Fibroblast of lung (primary cell): ENCODE results near the gene ATG4B. TPM values are rescaled to one million over a fixed set of nuclear protein-coding genes. Genes with fewer than 3 reads are reported as not detected.

ENCODE experiments used
- DNase-seq, 2 donors: peaks; one replicate each; pipeline versions ENCODE4 v3.0.0 to v3.0.0-alpha.2; 2010; ENCODE audit warnings: low read depth in 2 of 2
- H2AFZ ChIP-seq: 2 replicates; pipeline ENCODE4 v1.5.1; 2012; ENCODE audit warnings: low read length, control low read depth, inconsistent platforms
- H3K27ac ChIP-seq: 2 replicates; pipeline ENCODE4 v1.5.1; 2011; ENCODE audit warnings: low read length, control low read depth; ENCODE audit not compliant: insufficient read depth
- H3K27me3 ChIP-seq: 2 replicates; pipeline ENCODE4 v1.5.1; 2011; ENCODE audit warnings: mild to moderate bottlenecking, low read length; ENCODE audit not compliant: control insufficient read depth, insufficient read depth
- H3K36me3 ChIP-seq: 2 replicates; pipeline ENCODE4 v1.5.1; 2011; ENCODE audit warnings: low read length; ENCODE audit not compliant: control insufficient read depth, insufficient read depth
- H3K4me1 ChIP-seq: 2 replicates; pipeline ENCODE4 v1.5.1; 2011; ENCODE audit warnings: low read length; ENCODE audit not compliant: control insufficient read depth, insufficient read depth; ENCODE audit errors: extremely low read depth
- H3K4me2 ChIP-seq: 2 replicates; pipeline ENCODE4 v1.5.1; 2011; ENCODE audit warnings: low read length, control low read depth; ENCODE audit not compliant: insufficient read depth; ENCODE audit errors: extremely low read depth
- H3K4me3 ChIP-seq, 4 experiments: fragments of 200-600 bp in 1 of 4; sonication (generic) in 1 of 4; replicated peaks in 1 of 4; 2 replicates each; pipeline ENCODE4 v1.5.1; 2011 to 2016; ENCODE audit warnings: low read length in 4 of 4, low read depth in 3 of 4, mild to moderate bottlenecking in 3 of 4, control low read depth in 2 of 4, inconsistent platforms in 1 of 4, mixed read lengths in 1 of 4; ENCODE audit not compliant: insufficient read depth in 1 of 4; ENCODE audit errors: control extremely low read depth in 1 of 4
- H3K79me2 ChIP-seq: 2 replicates; pipeline ENCODE4 v1.5.1; 2012; ENCODE audit warnings: mild to moderate bottlenecking, low read length, inconsistent platforms; ENCODE audit not compliant: control insufficient read depth, insufficient read depth
- H3K9ac ChIP-seq: 2 replicates; pipeline ENCODE4 v1.5.1; 2011; ENCODE audit warnings: mild to moderate bottlenecking, low read length, control low read depth; ENCODE audit not compliant: insufficient read depth
- H3K9me3 ChIP-seq: 2 replicates; pipeline ENCODE4 v1.5.1; 2012; ENCODE audit warnings: low read depth, low read length; ENCODE audit not compliant: control insufficient read depth, insufficient read depth
- H4K20me1 ChIP-seq: 2 replicates; pipeline ENCODE4 v1.5.1; 2011; ENCODE audit warnings: low read length; ENCODE audit not compliant: control insufficient read depth, insufficient read depth; ENCODE audit errors: extremely low read depth
- EZH2 ChIP-seq: IDR thresholded peaks from 2 replicates; pipeline ENCODE4 v1.5.1; 2012; ENCODE audit warnings: low read length, control low read depth, mild to moderate bottlenecking; ENCODE audit errors: missing control alignments
- polyA plus RNA-seq, 2 donors: library from polyadenylated mRNA; depleted of rRNA in 1 of 2; stranded (reverse) in 1 of 2; unstranded in 1 of 2; fragments of >200 nt; gene quantifications; 2 replicates each; pipeline ENCODE4 v1.2.1, GENCODE V29; 2011 to 2012; ENCODE audit warnings: missing spikeins in 1 of 2
- total RNA-seq: library from RNA; depleted of rRNA; stranded (reverse); fragments of >200 nt; gene quantifications from 2 replicates; pipeline ENCODE4 v1.2.1, GENCODE V29; 2014
- TF ChIP-seq, protein P1 (sequence below), 2 donors: IDR thresholded peaks in 1 of 2; conservative IDR thresholded peaks in 1 of 2; 1 replicate in 1 of 2; 2 replicates in 1 of 2; pipeline ENCODE4 v1.5.1; 2011 to 2012; ENCODE audit warnings: low read length in 2 of 2, control low read depth in 1 of 2, inconsistent platforms in 1 of 2, low read depth in 1 of 2, mild to moderate bottlenecking in 1 of 2

ATG4B gene
- total and polyA plus RNA-seq, 2 donors (not counting 1 experiment from before 2014, with no cell fraction given), result 45.1 to 76.2 TPM

- Histone ChIP-seq H4K20me1 (peaks cover 4% of the 10 kb centered on the region), H3K27me3 (no peaks in the 10 kb centered on the region), H3K27ac (no peak overlapping the region), H2AFZ (no peak overlapping the region), H3K9me3 (no peaks in the 10 kb centered on the region), H3K4me3 (no peak overlapping the region), H3K36me3 (peaks cover 2% of the 10 kb centered on the region), H3K9ac (no peak overlapping the region), H3K4me2 (no peak overlapping the region), H3K4me1 (peaks cover 7% of the 10 kb centered on the region), H3K79me2 (peaks cover 31% of the 10 kb centered on the region)
- no peak for DNase-seq
- TF ChIP-seq, protein P1, sequence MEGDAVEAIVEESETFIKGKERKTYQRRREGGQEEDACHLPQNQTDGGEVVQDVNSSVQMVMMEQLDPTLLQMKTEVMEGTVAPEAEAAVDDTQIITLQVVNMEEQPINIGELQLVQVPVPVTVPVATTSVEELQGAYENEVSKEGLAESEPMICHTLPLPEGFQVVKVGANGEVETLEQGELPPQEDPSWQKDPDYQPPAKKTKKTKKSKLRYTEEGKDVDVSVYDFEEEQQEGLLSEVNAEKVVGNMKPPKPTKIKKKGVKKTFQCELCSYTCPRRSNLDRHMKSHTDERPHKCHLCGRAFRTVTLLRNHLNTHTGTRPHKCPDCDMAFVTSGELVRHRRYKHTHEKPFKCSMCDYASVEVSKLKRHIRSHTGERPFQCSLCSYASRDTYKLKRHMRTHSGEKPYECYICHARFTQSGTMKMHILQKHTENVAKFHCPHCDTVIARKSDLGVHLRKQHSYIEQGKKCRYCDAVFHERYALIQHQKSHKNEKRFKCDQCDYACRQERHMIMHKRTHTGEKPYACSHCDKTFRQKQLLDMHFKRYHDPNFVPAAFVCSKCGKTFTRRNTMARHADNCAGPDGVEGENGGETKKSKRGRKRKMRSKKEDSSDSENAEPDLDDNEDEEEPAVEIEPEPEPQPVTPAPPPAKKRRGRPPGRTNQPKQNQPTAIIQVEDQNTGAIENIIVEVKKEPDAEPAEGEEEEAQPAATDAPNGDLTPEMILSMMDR (conservative IDR thresholded peaks at IDR 0.05 in 1 of 2, IDR thresholded peaks at IDR 0.05 in 1 of 2; ENCODE audit: low read depth in 1 of 2, low read length in 2 of 2), result no peak
- no peak for TF ChIP-seq EZH2
Observed at GRCh38 chr2:241615522-241616052, 21.9 kb upstream of the ATG4B start.

DNA sequence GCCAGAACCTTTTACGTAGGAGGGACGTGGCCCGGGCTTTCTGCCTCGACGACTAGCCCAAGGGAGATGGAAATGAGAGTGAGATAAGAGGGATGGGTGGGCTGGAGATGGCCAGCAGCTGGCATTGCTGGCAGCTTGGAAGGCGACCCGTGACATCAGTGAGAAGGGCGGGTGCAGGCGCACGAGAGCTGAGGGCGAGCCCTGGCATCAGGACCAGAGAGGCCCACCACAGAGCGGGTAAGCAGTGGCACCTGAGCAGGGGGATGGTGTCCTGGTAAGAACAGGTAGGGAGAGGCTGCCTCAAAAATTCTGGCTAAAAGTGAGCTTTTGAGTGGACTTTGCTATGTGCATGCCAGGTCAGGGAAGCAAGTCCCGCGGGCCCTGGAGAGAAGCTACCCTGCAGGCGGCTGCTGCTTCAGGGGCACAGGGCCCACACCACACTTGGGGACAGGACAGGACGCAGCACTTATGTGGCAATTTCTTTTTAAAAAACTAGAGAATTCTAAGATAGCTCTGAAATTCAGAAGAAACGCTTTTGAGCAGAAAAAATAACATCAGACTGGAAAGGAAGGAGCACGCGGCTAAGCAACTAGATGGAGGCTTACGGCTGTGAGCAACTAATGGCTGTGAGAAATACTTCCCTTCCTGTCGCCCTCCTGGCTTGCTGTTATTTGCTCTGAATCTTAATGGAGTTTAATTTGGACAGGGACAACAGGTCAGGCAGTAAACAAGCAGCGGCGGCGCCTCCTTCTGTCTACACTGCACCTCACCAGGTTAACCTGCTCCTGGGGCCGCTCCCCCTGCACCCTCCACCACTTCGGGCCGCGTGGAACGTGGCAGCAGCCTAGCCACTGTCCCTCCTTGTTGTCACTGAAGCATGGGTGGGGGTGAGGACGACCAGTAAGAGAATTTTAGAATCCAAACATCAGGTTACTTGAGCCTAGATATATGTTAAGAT lies 21.0 kb upstream of the ATG4B start:
- Histone ChIP-seq H3K4me3 (no peak overlapping the region), H3K27ac (no peak overlapping the region), H3K9me3 (no peaks in the 10 kb centered on the region), H3K27me3 (no peaks in the 10 kb centered on the region), H3K9ac (no peak overlapping the region), H3K79me2 (peaks cover 30% of the 10 kb centered on the region), H3K4me2 (no peak overlapping the region), H4K20me1 (peaks cover 4% of the 10 kb centered on the region), H2AFZ (no peak overlapping the region), H3K36me3 (peaks cover 2% of the 10 kb centered on the region), H3K4me1 (peaks cover 7% of the 10 kb centered on the region)
- TF ChIP-seq, protein P1 (conservative IDR thresholded peaks at IDR 0.05 in 1 of 2, IDR thresholded peaks at IDR 0.05 in 1 of 2; ENCODE audit: low read depth in 1 of 2, low read length in 2 of 2), result no peak
- TF ChIP-seq EZH2, result no peak
- no peak for DNase-seq

- Histone ChIP-seq H3K36me3 (peaks cover 2% of the 10 kb centered on the region), H3K79me2 (peaks cover 33% of the 10 kb centered on the region), H2AFZ (no peak overlapping the region), H3K4me3 (no peak overlapping the region), H3K27ac (no peak overlapping the region), H3K9ac (no peak overlapping the region), H3K4me2 (no peak overlapping the region), H4K20me1 (peaks cover 1% of the 10 kb centered on the region), H3K27me3 (no peaks in the 10 kb centered on the region), H3K9me3 (no peaks in the 10 kb centered on the region), H3K4me1 (peaks cover 2% of the 10 kb centered on the region)
- no peak for DNase-seq
- TF ChIP-seq, protein P1 (conservative IDR thresholded peaks at IDR 0.05 in 1 of 2, IDR thresholded peaks at IDR 0.05 in 1 of 2; ENCODE audit: low read depth in 1 of 2, low read length in 2 of 2), result no peak
Observed at GRCh38 chr2:241617431-241618154, 19.9 kb upstream of the ATG4B start.
